Smooth muscle cell (in vitro differentiated cells): ENCODE data around the gene RABGGTA. TPM values are rescaled to one million over a fixed set of nuclear protein-coding genes. Genes with fewer than 3 reads are reported as not detected.
A peak's percentile ranks its signal among the peaks of the same experiment; 100 is the strongest.

Source experiments
- DNase-seq: peaks from one replicate; lab custom pipeline; 2025; ENCODE audit not compliant: unreplicated experiment; lab: John Stamatoyannopoulos, UW
- H2AFZ ChIP-seq: fragments of 200-600 bp; sonication (generic); 2 replicates; pipeline ENCODE4 v1.6.0; 2016; ENCODE audit warnings: antibody characterized with exemption, low read depth, mild to moderate bottlenecking
- H3F3A ChIP-seq: fragments of 200-600 bp; sonication (generic); 2 replicates; pipeline ENCODE4 v1.6.0; 2017; ENCODE audit warnings: antibody characterized with exemption, low read depth
- H3K27ac ChIP-seq: fragments of 200-600 bp; sonication (generic); 2 replicates; pipeline ENCODE4 v1.5.1; 2016; ENCODE audit warnings: low read depth, mild to moderate bottlenecking
- H3K27me3 ChIP-seq: fragments of 200-600 bp; sonication (generic); 2 replicates; pipeline ENCODE4 v1.6.1; 2016; ENCODE audit warnings: low read depth, mild to moderate bottlenecking
- H3K36me3 ChIP-seq: fragments of 200-600 bp; sonication (generic); 2 replicates; pipeline ENCODE4 v1.5.1; 2016; ENCODE audit warnings: low read depth
- H3K4me1 ChIP-seq: fragments of 200-600 bp; sonication (generic); 2 replicates; pipeline ENCODE4 v1.5.1; 2016; ENCODE audit warnings: low read depth
- H3K4me2 ChIP-seq: fragments of 200-600 bp; sonication (generic); 2 replicates; pipeline ENCODE4 v1.6.0; 2016; ENCODE audit warnings: mild to moderate bottlenecking
- H3K4me3 ChIP-seq: fragments of 200-600 bp; sonication (generic); 2 replicates; pipeline ENCODE4 v1.5.1; 2016; ENCODE audit warnings: mild to moderate bottlenecking
- H3K79me2 ChIP-seq: fragments of 200-600 bp; sonication (generic); 2 replicates; pipeline ENCODE4 v1.6.0; 2016; ENCODE audit warnings: low read depth, mild to moderate bottlenecking
- H3K9ac ChIP-seq: fragments of 200-600 bp; sonication (generic); 2 replicates; pipeline ENCODE4 v1.6.0; 2016; ENCODE audit warnings: low read depth
- H3K9me3 ChIP-seq: fragments of 200-600 bp; sonication (generic); replicated peaks from 2 replicates; pipeline ENCODE4 v1.5.1; 2016; ENCODE audit warnings: low read depth
- H4K20me1 ChIP-seq: fragments of 200-600 bp; sonication (generic); 2 replicates; pipeline ENCODE4 v1.6.0; 2016; ENCODE audit warnings: low read depth
- CTCF ChIP-seq: fragments of 200-600 bp; sonication (generic); IDR thresholded peaks from 2 replicates; pipeline ENCODE4 v1.5.1; 2017; ENCODE audit warnings: borderline replicate concordance, mild to moderate bottlenecking, antibody characterized with exemption; ENCODE audit not compliant: insufficient read depth, poor library complexity, severe bottlenecking
- WGBS: methylation state at CpG from one replicate; pipeline ENCODE4 v1.1.7; 2016; ENCODE audit warnings: low lambda C conversion rate; 5-methylcytosine and 5-hydroxymethylcytosine counted together
- polyA plus RNA-seq: library from polyadenylated mRNA; unstranded; fragments of >200 nt; fragmentation: Nextera tagmentation; extraction: Ambion mirVana; gene quantifications from 2 replicates; pipeline ENCODE4 v1.2.1, GENCODE V29; 2016
- total RNA-seq: library from RNA; depleted of rRNA; stranded (reverse); fragments of >200 nt; gene quantifications from 2 replicates; pipeline ENCODE4 v1.2.3, GENCODE V29; 2014

RABGGTA gene
- total and polyA plus RNA-seq, 2 experiments from 2014 or later = 18.5 to 33.4 TPM

- Histone ChIP-seq H3K9ac (no peak overlapping the region), H3K79me2 (peaks cover 13% of the 10 kb centered on the region), H3K4me2 (no peak overlapping the region), H3K36me3 (no peaks in the 10 kb centered on the region), H3K4me1 (peaks cover 6% of the 10 kb centered on the region), H3K9me3 (no peaks in the 10 kb centered on the region), H2AFZ (no peak overlapping the region), H4K20me1 (no peaks in the 10 kb centered on the region), H3K27me3 (no peaks in the 10 kb centered on the region), H3K27ac (no peak overlapping the region), H3F3A (no peaks in the 10 kb centered on the region), H3K4me3 (no peak overlapping the region)
- TF ChIP-seq CTCF = no peak
- WGBS = 96% methylated on average over 11 of the region's 11 CpGs
- no peak for DNase-seq
Measured at GRCh38 chr14:24304019-24304387, 32.6 kb upstream of the RABGGTA start.

- H3K79me2 ChIP-seq = peaks cover 16% of the 10 kb centered on the region
- TF ChIP-seq CTCF = no peak
Measured at GRCh38 chr14:24300326-24300980, 29.1 kb upstream of the RABGGTA start.

GRCh38 chr14:24299255-24300191, 28.1 kb upstream of the RABGGTA start, which contains the start of the genes DHRS1 and NOP9:
Gene DHRS1, minus strand, starts transcription at chr14:24299780. Its CDS starts 674 bp downstream, at chr14:24299106.
Gene NOP9, plus strand, starts transcription at chr14:24299850. Its CDS starts 105 bp downstream, at chr14:24299955.
- Histone ChIP-seq H3K9me3 (no peaks in the 10 kb centered on the region), H3K36me3 (no peaks in the 10 kb centered on the region), H3K9ac (peak within 1 kb of the TSS; percentile 92), H3K4me1 (peaks cover 13% of the 10 kb centered on the region), H3K79me2 (peaks cover 16% of the 10 kb centered on the region), H4K20me1 (no peaks in the 10 kb centered on the region), H3K27ac (peak within 1 kb of the TSS; percentile 80), H3K27me3 (no peaks in the 10 kb centered on the region), H3K4me2 (peak within 1 kb of the TSS; percentile 99), H2AFZ (peak within 1 kb of the TSS; percentile 90), H3F3A (peaks cover 7% of the 10 kb centered on the region), H3K4me3 (peak within 1 kb of the TSS; percentile 88)
- peak; percentile 59 for DNase-seq
- WGBS = 2% methylated on average over 64 of the region's 75 CpGs
- TF ChIP-seq CTCF = no peak

More at GRCh38 chr14:24300326-24300980, 29.1 kb upstream of the RABGGTA start:
- Histone ChIP-seq H3K27me3 (no peaks in the 10 kb centered on the region), H3K4me1 (peaks cover 13% of the 10 kb centered on the region), H3K36me3 (no peaks in the 10 kb centered on the region), H3K4me2 (peak overlapping the region; percentile 99), H3K9ac (peak overlapping the region; percentile 92), H2AFZ (peak overlapping the region; percentile 90), H3K9me3 (no peaks in the 10 kb centered on the region), H3K4me3 (peak overlapping the region; percentile 88), H3F3A (peaks cover 7% of the 10 kb centered on the region), H3K27ac (peak overlapping the region; percentile 80), H4K20me1 (no peaks in the 10 kb centered on the region)
- WGBS = 44% methylated on average over 16 of the region's 16 CpGs
- DNase-seq = no peak
